Suprapubic skin (tissue), 3 donors: ENCODE data around the gene LTN1.

ENCODE experiments used
- CTCF ChIP-seq, 2 donors: fragments of 200-600 bp in 1 of 2; fragments of 450-650 bp in 1 of 2; sonication (generic) in 1 of 2; IDR thresholded peaks; one replicate each; pipeline ENCODE4 v1.5.1; 2016 to 2019; ENCODE audit warnings: antibody characterized with exemption in 2 of 2, mild to moderate bottlenecking in 1 of 2, moderate library complexity in 1 of 2
- POLR2A ChIP-seq, 2 donors: fragments of 450-650 bp; IDR thresholded peaks; one replicate each; pipeline ENCODE4 v1.6.1; 2017; ENCODE audit warnings: antibody characterized with exemption in 2 of 2, mild to moderate bottlenecking in 2 of 2, moderate library complexity in 2 of 2

GRCh38 chr21:28892199-28893111 is 100.2 kb downstream of the LTN1 start:
- TF ChIP-seq POLR2A (IDR thresholded peaks at IDR 0.05) (no peak), CTCF (IDR thresholded peaks at IDR 0.05) (no peak)
